Breast epithelium (tissue), 3 donors: ENCODE measurements around the gene LMBR1.

Source experiments
- CTCF ChIP-seq, 3 donors: fragments of 450-650 bp; IDR thresholded peaks; one replicate each; pipeline ENCODE4 v1.5.1; 2016 to 2017; ENCODE audit warnings: antibody characterized with exemption in 3 of 3, mild to moderate bottlenecking in 3 of 3, moderate library complexity in 3 of 3
- POLR2A ChIP-seq: fragments of 450-650 bp; IDR thresholded peaks from one replicate; pipeline ENCODE4 v1.6.1; 2016; ENCODE audit warnings: antibody characterized with exemption, mild to moderate bottlenecking, moderate library complexity
- POLR2AphosphoS5 ChIP-seq, 3 donors: sonication (generic); formaldehyde crosslinking; IDR thresholded peaks; one replicate each; pipeline ENCODE4 v1.6.1; 2017; ENCODE audit warnings: antibody characterized with exemption in 3 of 3

DNA sequence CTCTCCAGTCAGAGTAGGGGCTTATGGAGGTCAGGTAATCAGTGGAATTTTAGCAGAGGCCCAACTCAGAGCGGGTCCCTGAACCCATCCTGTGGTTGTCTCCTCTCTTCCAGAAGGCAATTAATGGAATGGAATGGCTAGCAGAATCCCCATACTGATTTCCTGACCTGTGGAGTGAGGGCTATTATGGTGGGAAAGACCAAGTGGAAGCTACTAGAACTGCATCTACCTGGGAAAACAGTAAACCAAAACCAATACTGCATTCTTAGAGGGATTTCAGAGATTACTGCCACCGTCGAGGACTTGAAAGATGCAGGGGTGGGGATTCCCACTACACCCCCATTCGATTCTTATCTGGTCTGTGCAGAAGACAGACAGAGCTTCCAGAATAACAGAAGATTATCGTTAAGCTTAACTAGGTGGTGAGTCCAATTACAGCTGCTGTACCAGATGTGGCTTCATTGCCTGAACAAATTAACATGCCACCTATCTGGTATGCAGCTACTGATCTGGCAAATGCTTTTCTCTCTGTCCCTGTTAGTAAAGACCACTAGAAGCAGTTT is 73.2 kb downstream of the LMBR1 start:
- no peak for TF ChIP-seq CTCF (IDR thresholded peaks at IDR 0.05)
- TF ChIP-seq POLR2A, result no peak
- TF ChIP-seq POLR2AphosphoS5 (IDR thresholded peaks at IDR 0.05), result no peak
